Stimulated activated naive CD8-positive, alpha-beta T cell treated with anti-CD3 and anti-CD28 coated beads, Interleukin-15, amount 100 ng/mL, for 72 hours (primary cell): ENCODE measurements around the gene HMGXB4.

ENCODE experiments used
- ATAC-seq: fragments of 150-1000 bp; cut with Tn5 transposase; 2 replicates; pipeline ENCODE4 v1.10.0; 2021; ENCODE audit warnings: mild to moderate bottlenecking, moderate library complexity
- DNase-seq, 2 donors: peaks; one replicate each; pipeline ENCODE4 v3.0.0; 2021 to 2022
- H3K27ac Mint-ChIP-seq, 2 donors: one replicate each; pipeline ENCODE4 v1.8.0; 2022; ENCODE audit warnings: mild to moderate bottlenecking in 2 of 2, mixed read lengths in 2 of 2, moderate library complexity in 2 of 2
- H3K27me3 Mint-ChIP-seq: one replicate; pipeline ENCODE4 v1.8.0; 2022; ENCODE audit warnings: mixed read lengths
- H3K4me1 Mint-ChIP-seq: one replicate; pipeline ENCODE4 v1.8.0; 2022; ENCODE audit warnings: mild to moderate bottlenecking, mixed read lengths
- H3K4me3 Mint-ChIP-seq, 2 donors: one replicate each; pipeline ENCODE4 v1.8.0; 2022; ENCODE audit warnings: mild to moderate bottlenecking in 2 of 2, mixed read lengths in 2 of 2, moderate library complexity in 1 of 2
- H3K9me3 Mint-ChIP-seq, 2 donors: one replicate each; pipeline ENCODE4 v1.8.0; 2022; ENCODE audit warnings: mixed read lengths in 2 of 2

The HMGXB4 gene

GRCh38 chr22:35312198-35313059 is 55.1 kb downstream of the HMGXB4 start:
- ATAC-seq (no peak), DNase-seq (no peak)
- peaks cover 71% of the 10 kb centered on the region for H3K4me1 Mint-ChIP-seq
- H3K27ac Mint-ChIP-seq = peak overlapping the region in 1 of 2 donors; percentile 15
- no peaks in the 10 kb centered on the region for H3K9me3 Mint-ChIP-seq
- H3K27me3 Mint-ChIP-seq = no peaks in the 10 kb centered on the region
- no peak overlapping the region for H3K4me3 Mint-ChIP-seq

GRCh38 chr22:35313311-35314121 is 56.2 kb downstream of the HMGXB4 start:
- H3K27ac Mint-ChIP-seq = peak overlapping the region in 1 of 2 donors; percentile 61
- peaks cover 60% of the 10 kb centered on the region for H3K4me1 Mint-ChIP-seq
- peak; percentile 90 for ATAC-seq
- H3K27me3 Mint-ChIP-seq = no peaks in the 10 kb centered on the region
- DNase-seq = peak in 1 of 2 donors; percentile 31
- H3K4me3 Mint-ChIP-seq = no peak overlapping the region
- H3K9me3 Mint-ChIP-seq = no peaks in the 10 kb centered on the region

GRCh38 chr22:35314161-35314942 is 57.1 kb downstream of the HMGXB4 start:
- H3K27me3 Mint-ChIP-seq = no peaks in the 10 kb centered on the region
- H3K4me1 Mint-ChIP-seq = peaks cover 52% of the 10 kb centered on the region
- peak overlapping the region; percentile 70 to 87 for H3K27ac Mint-ChIP-seq
- ATAC-seq (no peak), DNase-seq (no peak)
- H3K9me3 Mint-ChIP-seq = no peaks in the 10 kb centered on the region
- no peak overlapping the region for H3K4me3 Mint-ChIP-seq

DNA sequence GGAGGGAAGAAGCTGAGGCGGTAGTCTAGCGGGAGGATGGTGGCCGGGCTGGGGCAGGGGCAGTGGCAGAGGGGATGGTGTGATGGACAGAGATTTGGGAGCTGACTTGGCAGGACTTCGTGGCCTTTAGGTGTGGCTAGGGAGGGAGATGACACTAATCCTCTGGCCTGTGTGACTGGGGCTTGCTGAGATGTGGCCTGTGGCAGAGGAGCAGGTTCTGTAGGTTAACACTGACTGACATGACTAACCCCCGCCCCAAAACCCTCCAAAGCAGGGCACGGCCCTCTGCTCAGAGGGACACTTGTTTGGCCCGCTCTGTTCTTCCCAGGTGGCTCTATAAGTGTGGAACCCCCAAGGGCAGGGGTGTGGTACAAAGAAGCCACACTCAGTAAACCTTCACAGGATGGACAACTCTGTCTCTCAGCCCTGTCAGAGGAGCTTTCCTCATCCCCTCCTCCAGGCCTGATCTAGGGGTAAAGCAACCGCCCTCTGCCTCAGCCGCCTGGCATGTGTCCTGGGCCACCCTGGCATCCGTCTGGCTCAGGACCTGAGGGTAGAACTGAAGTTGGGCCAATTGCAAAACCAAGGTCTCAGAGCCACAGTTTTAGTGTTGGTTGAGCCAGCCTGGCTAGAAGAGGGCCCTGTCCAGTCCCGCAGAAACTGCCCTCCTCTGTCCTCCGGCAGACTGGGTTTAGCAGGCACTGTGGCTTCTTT is 58.0 kb downstream of the HMGXB4 start:
- H3K9me3 Mint-ChIP-seq = no peaks in the 10 kb centered on the region
- H3K4me3 Mint-ChIP-seq = no peak overlapping the region
- H3K4me1 Mint-ChIP-seq = peaks cover 42% of the 10 kb centered on the region
- no peak for DNase-seq
- no peak for ATAC-seq
- H3K27ac Mint-ChIP-seq = no peak overlapping the region
- H3K27me3 Mint-ChIP-seq = no peaks in the 10 kb centered on the region

GRCh38 chr22:35315855-35316745 is 58.8 kb downstream of the HMGXB4 start:
- H3K9me3 Mint-ChIP-seq = no peaks in the 10 kb centered on the region
- DNase-seq = no peak
- H3K4me1 Mint-ChIP-seq = peaks cover 34% of the 10 kb centered on the region
- H3K27me3 Mint-ChIP-seq = no peaks in the 10 kb centered on the region
- no peak overlapping the region for H3K27ac Mint-ChIP-seq
- no peak overlapping the region for H3K4me3 Mint-ChIP-seq
- ATAC-seq = no peak

DNA sequence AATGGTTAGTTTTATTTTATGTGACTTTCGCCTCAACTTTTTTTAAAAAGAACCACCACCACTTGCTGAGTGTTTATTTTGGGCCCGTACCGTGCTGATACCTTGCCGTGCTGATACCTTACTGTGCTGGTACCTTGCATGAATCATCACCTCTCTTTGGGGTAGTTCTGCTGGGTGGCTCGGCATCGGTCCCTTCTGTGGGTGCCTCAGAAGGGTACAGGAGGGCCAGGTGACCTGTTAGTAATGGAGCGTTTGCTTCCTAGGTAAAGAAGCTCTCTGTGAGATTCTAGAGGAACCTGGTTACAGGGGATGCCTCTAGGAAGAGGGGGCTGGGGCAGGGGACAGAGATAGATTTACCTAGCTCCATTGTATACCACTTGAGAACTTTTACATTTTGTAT is 59.5 kb downstream of the HMGXB4 start:
- no peak overlapping the region for H3K4me3 Mint-ChIP-seq

DNA sequence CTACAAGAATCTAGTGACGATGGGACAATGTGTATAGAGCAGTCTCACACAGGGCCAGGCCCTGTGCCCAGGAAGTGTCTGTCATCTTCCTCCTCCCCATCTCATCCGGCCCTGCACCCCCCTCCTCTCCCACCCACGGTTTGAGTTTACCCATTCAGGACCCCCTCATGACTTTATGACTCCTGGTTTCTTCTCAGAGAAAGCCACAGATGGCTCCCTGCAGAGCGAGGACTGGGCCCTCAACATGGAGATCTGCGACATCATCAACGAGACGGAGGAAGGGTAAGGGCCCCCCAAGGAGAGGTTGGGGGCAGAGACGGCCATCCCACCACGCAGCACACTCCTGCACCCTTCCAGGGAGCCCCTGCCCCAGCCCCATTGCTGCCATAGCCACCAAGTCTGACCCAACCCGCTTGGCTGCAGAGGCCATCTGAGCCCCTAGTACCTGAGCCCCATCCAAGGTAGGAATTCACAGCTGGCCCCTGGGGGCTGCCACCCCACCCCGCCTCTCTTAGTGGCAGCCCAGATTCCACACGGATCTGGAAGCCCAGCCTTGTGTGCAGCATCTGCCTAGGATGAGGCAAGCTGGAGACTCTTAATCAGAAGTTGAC is 60.5 kb downstream of the HMGXB4 start:
- peaks cover 17% of the 10 kb centered on the region for H3K4me1 Mint-ChIP-seq
- ATAC-seq (no peak), DNase-seq (no peak)
- no peaks in the 10 kb centered on the region for H3K27me3 Mint-ChIP-seq
- no peaks in the 10 kb centered on the region for H3K9me3 Mint-ChIP-seq
- no peak overlapping the region for H3K4me3 Mint-ChIP-seq
- no peak overlapping the region for H3K27ac Mint-ChIP-seq

More for the DNA sequence above, 59.5 kb downstream of the HMGXB4 start:
- Mint-ChIP-seq H3K9me3 (no peaks in the 10 kb centered on the region), H3K4me1 (peaks cover 28% of the 10 kb centered on the region), H3K27me3 (no peaks in the 10 kb centered on the region), H3K27ac (peak overlapping the region in 1 of 2 donors; percentile 86)
- DNase-seq = no peak
- ATAC-seq = no peak

DNA sequence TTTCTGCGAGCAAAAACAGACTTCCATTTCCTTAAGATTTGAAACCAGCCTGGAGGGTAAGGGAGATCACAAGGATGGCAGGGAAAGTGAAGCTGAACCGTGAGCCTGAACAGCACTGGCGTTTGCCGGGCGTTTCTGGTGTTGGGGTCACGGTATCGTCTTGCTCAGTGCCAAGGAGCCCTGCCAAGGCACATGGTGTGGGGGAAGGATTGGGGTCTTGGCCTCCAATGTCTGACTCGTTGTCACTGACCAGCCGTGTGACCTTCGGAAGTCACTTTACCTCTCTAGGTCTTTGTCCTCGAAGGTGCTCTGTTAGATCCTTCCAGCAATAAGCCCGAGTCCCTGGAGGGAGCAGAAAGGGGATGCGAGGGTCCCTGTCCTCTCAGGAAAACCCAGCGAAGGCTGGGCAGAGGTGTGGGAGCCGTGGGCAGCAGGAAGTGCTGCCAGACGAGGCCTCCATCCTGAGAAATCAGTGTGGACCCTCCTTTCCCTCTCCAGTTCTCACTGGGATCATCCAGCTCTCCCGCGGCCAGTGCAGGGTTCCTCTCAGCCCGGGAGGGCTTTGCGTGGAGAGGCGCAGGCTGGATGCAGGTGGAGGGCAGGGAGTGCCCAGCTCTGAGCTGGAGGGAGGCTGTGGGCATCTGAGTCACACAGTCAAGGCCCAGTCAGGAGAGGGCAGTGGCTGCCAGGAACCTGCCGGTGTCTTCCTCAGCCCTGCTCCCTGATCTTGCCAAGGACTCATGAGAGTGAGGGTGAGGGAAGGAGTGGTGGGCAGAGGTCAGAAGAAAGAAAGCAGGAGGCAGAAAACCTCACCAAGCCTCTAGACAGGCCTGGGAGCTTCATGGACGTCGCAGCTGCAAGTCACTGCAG is 61.3 kb downstream of the HMGXB4 start:
- H3K4me3 Mint-ChIP-seq = no peak overlapping the region
- H3K4me1 Mint-ChIP-seq = peaks cover 9% of the 10 kb centered on the region
- ATAC-seq = no peak

GRCh38 chr22:35319244-35319985 is 62.1 kb downstream of the HMGXB4 start:
- no peak overlapping the region for H3K4me3 Mint-ChIP-seq
- no peak for ATAC-seq
- H3K27ac Mint-ChIP-seq = no peak overlapping the region
- no peaks in the 10 kb centered on the region for H3K27me3 Mint-ChIP-seq
- H3K4me1 Mint-ChIP-seq = peaks cover 1% of the 10 kb centered on the region
- H3K9me3 Mint-ChIP-seq = no peaks in the 10 kb centered on the region
- DNase-seq = no peak

More for the DNA sequence above, 61.3 kb downstream of the HMGXB4 start:
- no peaks in the 10 kb centered on the region for H3K9me3 Mint-ChIP-seq
- no peak overlapping the region for H3K27ac Mint-ChIP-seq
- H3K27me3 Mint-ChIP-seq = no peaks in the 10 kb centered on the region
- DNase-seq = no peak

GRCh38 chr22:35322126-35322525 is 64.8 kb downstream of the HMGXB4 start:
- ATAC-seq (no peak), DNase-seq (no peak)
- Mint-ChIP-seq H3K4me3 (no peak overlapping the region), H3K27ac (no peak overlapping the region), H3K4me1 (no peaks in the 10 kb centered on the region), H3K27me3 (no peaks in the 10 kb centered on the region), H3K9me3 (no peaks in the 10 kb centered on the region)

- no peak for ATAC-seq
- peak overlapping the region in 1 of 2 donors; percentile 95 for H3K27ac Mint-ChIP-seq
Observed at GRCh38 chr22:35322893-35323292, 65.6 kb downstream of the HMGXB4 start.

GRCh38 chr22:35323305-35323704 is 66.0 kb downstream of the HMGXB4 start:
- Mint-ChIP-seq H3K4me3 (no peak overlapping the region), H3K27me3 (no peaks in the 10 kb centered on the region), H3K27ac (no peak overlapping the region), H3K9me3 (no peaks in the 10 kb centered on the region), H3K4me1 (peaks cover 2% of the 10 kb centered on the region)
- ATAC-seq = no peak
- DNase-seq = no peak

More at GRCh38 chr22:35322893-35323292, 65.6 kb downstream of the HMGXB4 start:
- Mint-ChIP-seq H3K9me3 (no peaks in the 10 kb centered on the region), H3K4me1 (no peaks in the 10 kb centered on the region), H3K27me3 (no peaks in the 10 kb centered on the region), H3K4me3 (no peak overlapping the region)
- DNase-seq = no peak
